22Rv1 (cell line): ENCODE data around the gene ABHD5.

Source experiments
- CTCF ChIP-seq: fragments of 450-650 bp; IDR thresholded peaks from 2 replicates; pipeline ENCODE4 v1.5.1; 2017; ENCODE audit warnings: mild to moderate bottlenecking
- ZFX ChIP-seq: fragments of 450-650 bp; IDR thresholded peaks from 2 replicates; pipeline ENCODE4 v1.6.1; 2017; ENCODE audit warnings: antibody characterized with exemption, borderline replicate concordance

- TF ChIP-seq CTCF (no peak), ZFX (no peak)
These were observed 5.7 kb downstream of the ABHD5 start for GRCh38 chr3:43696441-43696840.
